GM08714 (cell line): ENCODE measurements around the gene EPHB6.
A peak's percentile ranks its signal among the peaks of the same experiment; 100 is the strongest.

Experiments used
- H3K4me3 ChIP-seq: fragments of 200-500 bp; sonication (Bioruptor generic); 2 replicates; pipeline ENCODE4 v1.5.1; 2014; ENCODE audit warnings: mild to moderate bottlenecking, low read length, inconsistent platforms
- ZNF274 ChIP-seq: IDR thresholded peaks from 2 replicates; pipeline ENCODE4 v1.6.1; 2012; ENCODE audit warnings: mild to moderate bottlenecking, low read depth, low read length

The EPHB6 gene

GRCh38 chr7:142851919-142852318 is 3.0 kb upstream of the EPHB6 start:
- no peak for TF ChIP-seq ZNF274

GRCh38 chr7:142853739-142854371 is 1.0 kb upstream of the EPHB6 start:
- TF ChIP-seq ZNF274 = no peak
- H3K4me3 ChIP-seq = peak overlapping the region; percentile 60; the same call in 1 of the 2 replicates

More at GRCh38 chr7:142851919-142852318, 3.0 kb upstream of the EPHB6 start:
- H3K4me3 ChIP-seq = no peak overlapping the region

GRCh38 chr7:142855114-142855743 is 353 bp downstream of the EPHB6 start:
- no peak for TF ChIP-seq ZNF274
- H3K4me3 ChIP-seq = peak overlapping the region; percentile 60; the same call in 1 of the 2 replicates

- H3K4me3 ChIP-seq = no peak overlapping the region
- no peak for TF ChIP-seq ZNF274
These were observed 1.1 kb downstream of the EPHB6 start for GRCh38 chr7:142855756-142856564.

GRCh38 chr7:142856565-142857245 is 1.8 kb downstream of the EPHB6 start:
- no peak overlapping the region for H3K4me3 ChIP-seq
- no peak for TF ChIP-seq ZNF274

GRCh38 chr7:142857625-142858024 is 2.7 kb downstream of the EPHB6 start:
- H3K4me3 ChIP-seq = no peak overlapping the region
- TF ChIP-seq ZNF274 = no peak

- no peak for TF ChIP-seq ZNF274
- H3K4me3 ChIP-seq = no peak overlapping the region
These were observed 4.5 kb downstream of the EPHB6 start for GRCh38 chr7:142859411-142859810.

GRCh38 chr7:142859829-142860228 is 5.0 kb downstream of the EPHB6 start:
- no peak for TF ChIP-seq ZNF274
- no peak overlapping the region for H3K4me3 ChIP-seq

- H3K4me3 ChIP-seq = no peak overlapping the region
- no peak for TF ChIP-seq ZNF274
These were observed 6.1 kb downstream of the EPHB6 start for GRCh38 chr7:142860968-142861367.

GRCh38 chr7:142862351-142862750 is 7.5 kb downstream of the EPHB6 start:
- no peak overlapping the region for H3K4me3 ChIP-seq
- no peak for TF ChIP-seq ZNF274

GRCh38 chr7:142862786-142863400 is 8.0 kb downstream of the EPHB6 start:
- TF ChIP-seq ZNF274 = no peak
- H3K4me3 ChIP-seq = no peak overlapping the region

- H3K4me3 ChIP-seq = no peak overlapping the region
- no peak for TF ChIP-seq ZNF274
These were observed 9.2 kb downstream of the EPHB6 start for GRCh38 chr7:142863891-142864685.
